ENCODE data around the gene CHRNB1.

DNA sequence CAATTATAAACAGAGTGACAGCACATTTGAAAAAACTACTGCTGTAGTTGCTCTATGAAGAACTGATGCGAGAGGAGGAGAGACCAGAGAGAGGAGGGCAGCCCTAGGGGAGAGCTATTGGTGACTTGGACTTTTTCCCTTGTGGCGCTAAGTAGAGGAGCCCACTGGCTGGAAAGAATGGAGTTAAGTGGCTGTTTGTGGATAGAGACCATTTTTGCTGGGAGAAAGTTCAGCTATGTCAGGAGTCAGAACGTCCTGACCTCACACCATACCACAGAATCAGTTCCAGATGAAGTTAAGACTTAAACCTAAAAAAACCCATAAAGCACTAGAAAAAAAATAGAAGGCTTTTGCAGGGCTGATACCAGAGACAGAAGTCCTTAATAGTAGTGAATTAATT is 41.3 kb downstream of the CHRNB1 start:
- no peak for TF ChIP-seq POLR2A (IDR thresholded peaks at IDR 0.05; ENCODE audit: extremely low read depth, insufficient read length)
- TF ChIP-seq, protein P1, sequence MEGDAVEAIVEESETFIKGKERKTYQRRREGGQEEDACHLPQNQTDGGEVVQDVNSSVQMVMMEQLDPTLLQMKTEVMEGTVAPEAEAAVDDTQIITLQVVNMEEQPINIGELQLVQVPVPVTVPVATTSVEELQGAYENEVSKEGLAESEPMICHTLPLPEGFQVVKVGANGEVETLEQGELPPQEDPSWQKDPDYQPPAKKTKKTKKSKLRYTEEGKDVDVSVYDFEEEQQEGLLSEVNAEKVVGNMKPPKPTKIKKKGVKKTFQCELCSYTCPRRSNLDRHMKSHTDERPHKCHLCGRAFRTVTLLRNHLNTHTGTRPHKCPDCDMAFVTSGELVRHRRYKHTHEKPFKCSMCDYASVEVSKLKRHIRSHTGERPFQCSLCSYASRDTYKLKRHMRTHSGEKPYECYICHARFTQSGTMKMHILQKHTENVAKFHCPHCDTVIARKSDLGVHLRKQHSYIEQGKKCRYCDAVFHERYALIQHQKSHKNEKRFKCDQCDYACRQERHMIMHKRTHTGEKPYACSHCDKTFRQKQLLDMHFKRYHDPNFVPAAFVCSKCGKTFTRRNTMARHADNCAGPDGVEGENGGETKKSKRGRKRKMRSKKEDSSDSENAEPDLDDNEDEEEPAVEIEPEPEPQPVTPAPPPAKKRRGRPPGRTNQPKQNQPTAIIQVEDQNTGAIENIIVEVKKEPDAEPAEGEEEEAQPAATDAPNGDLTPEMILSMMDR (IDR thresholded peaks at IDR 0.05; ENCODE audit: low read depth, low read length): no peak
- TF ChIP-seq, protein P2, sequence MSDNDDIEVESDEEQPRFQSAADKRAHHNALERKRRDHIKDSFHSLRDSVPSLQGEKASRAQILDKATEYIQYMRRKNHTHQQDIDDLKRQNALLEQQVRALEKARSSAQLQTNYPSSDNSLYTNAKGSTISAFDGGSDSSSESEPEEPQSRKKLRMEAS (IDR thresholded peaks at IDR 0.05; ENCODE audit: low read depth, low read length): no peak
- no peak for TF ChIP-seq MYC (IDR thresholded peaks at IDR 0.05; ENCODE audit: low read depth, low read length)
